HG03045 (cell line): Measurements from ENCODE around the gene ACBD5.
"Not testable (repeated sequence)": the region's sequence is repeated elsewhere in the genome, so short reads cannot be mapped to it uniquely, and the experiment has no call there.

Experiments
- ATAC-seq: cut with Tn5 transposase; IDR thresholded peaks from one replicate; pipeline ENCODE4 v1.9.1; 2021; ENCODE audit warnings: mild to moderate bottlenecking, moderate library complexity; ENCODE audit not compliant: unreplicated experiment

The ACBD5 gene

GRCh38 chr10:27241010-27241651, 534 bp upstream of the ACBD5 start:
- ATAC-seq = peak; percentile 17

GRCh38 chr10:27237531-27237930, 3.1 kb downstream of the ACBD5 start:
- ATAC-seq = not testable (repeated sequence)

- ATAC-seq = not testable (repeated sequence)
These were observed 3.9 kb downstream of the ACBD5 start for GRCh38 chr10:27236589-27237128.

- no peak for ATAC-seq
These were observed 4.9 kb downstream of the ACBD5 start for GRCh38 chr10:27235706-27236105.

DNA sequence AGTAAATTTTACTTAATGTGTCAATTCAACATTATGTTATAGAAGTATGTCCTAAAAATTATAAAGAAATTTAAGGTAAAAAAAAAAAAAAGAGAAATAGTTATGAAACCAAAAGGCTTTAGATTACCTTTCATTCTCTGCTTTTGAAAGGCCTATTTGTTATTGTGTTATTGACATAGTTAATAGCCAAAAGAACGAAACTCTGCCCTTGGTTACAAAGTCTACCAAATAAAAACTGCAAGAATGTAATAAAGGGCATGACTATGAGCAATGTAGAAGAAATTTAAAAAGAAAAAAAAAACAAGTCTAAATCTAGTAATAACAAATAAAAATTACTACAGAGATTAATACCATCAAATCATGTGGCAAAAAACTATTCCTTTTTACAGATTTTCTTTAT, 10.6 kb downstream of the ACBD5 start:
- ATAC-seq = no peak

GRCh38 chr10:27225642-27226257, 14.8 kb downstream of the ACBD5 start:
- no peak for ATAC-seq

- no peak for ATAC-seq
These were observed 15.5 kb downstream of the ACBD5 start for GRCh38 chr10:27225011-27225590.

DNA sequence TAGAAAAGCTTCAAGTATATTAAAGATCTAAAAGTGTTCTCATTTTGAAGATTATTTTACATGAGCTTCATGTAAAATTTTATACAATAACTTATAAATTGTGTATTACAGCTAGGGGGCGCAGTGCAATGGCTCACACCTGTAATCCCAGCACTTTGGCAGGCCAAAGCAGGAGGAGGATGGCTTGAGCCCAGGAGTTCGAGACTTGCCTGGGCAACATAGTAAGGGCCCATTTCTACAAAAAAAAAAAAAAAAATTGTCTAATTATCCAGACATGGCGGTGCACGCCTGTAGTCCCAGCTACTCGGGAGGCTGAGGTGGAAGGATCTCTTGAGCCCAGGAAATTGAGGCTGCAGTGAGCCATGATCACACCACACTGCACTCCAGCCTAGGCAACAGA, 16.6 kb downstream of the ACBD5 start:
- ATAC-seq = no peak

- ATAC-seq = no peak
These were observed 33.2 kb downstream of the ACBD5 start for GRCh38 chr10:27207350-27207749.

- ATAC-seq = no peak
These were observed 36.8 kb downstream of the ACBD5 start for GRCh38 chr10:27203806-27204205.

DNA sequence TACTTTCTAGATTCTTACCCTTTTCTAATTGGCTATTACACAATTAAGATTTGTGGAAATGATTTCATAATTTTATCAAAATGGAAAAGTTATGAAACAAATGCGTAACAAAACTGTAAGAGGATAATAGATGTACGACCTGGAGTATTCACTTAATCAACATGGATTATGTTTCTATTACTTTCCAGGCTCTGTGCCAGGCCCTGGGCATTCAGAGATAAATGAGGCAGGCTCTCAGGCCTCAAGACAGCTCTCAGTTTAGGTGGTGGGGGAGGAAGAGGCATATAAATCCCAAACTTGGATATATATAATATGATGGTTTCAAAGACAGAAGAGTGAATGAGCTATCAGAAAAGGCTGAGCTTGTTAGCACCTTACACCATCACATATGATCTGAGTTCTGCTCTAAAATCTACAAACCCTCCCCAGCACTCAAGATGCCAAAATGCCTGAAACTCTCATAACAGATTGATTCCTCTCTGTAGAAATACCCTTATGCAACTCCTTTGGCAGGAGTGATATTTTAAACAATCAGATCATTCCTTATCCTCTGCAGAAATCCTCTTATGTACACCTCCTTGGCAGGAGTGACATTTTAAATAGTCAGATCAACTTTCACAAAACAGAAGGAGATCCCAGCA, 42.5 kb downstream of the ACBD5 start:
- ATAC-seq = no peak

DNA sequence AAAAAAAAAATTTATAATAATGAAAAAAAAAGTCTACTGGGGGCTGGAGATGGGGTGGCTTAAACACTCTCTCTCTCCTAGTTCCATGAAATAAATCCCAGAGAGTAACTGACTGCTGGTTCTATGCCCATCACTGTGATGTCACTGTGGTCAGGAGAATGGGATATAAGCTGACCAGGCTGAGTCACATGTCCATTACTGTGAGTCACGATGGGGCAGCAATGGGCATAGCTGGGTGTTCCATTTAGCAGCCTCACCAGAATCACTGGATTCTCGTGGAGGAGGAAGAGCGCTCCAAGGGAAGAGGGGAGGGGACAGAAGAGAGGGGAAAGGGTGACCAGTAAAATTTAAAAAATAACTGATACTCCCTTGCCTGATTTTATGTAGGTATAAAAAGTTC, 48.3 kb downstream of the ACBD5 start:
- ATAC-seq = no peak

DNA sequence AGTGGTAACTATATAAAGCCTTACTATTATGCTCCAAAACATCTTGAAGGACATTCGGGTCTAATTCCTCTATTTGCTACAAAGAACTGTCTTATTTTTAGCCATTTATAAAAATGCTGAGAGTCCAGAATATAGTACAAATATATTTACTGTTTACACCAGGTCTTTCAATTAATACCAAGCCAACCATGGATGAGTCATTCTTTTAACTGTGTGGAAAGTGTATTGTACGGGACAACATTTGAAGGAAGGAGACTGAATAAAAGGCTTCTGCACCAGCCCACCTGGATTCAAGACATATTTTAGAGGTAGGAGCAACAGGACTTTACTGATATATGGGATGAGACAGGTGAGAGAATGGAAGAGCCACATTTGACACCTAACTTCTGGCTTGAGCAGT, 50.1 kb downstream of the ACBD5 start:
- ATAC-seq = no peak

- ATAC-seq = no peak
These were observed 51.7 kb downstream of the ACBD5 start for GRCh38 chr10:27188897-27189296.

DNA sequence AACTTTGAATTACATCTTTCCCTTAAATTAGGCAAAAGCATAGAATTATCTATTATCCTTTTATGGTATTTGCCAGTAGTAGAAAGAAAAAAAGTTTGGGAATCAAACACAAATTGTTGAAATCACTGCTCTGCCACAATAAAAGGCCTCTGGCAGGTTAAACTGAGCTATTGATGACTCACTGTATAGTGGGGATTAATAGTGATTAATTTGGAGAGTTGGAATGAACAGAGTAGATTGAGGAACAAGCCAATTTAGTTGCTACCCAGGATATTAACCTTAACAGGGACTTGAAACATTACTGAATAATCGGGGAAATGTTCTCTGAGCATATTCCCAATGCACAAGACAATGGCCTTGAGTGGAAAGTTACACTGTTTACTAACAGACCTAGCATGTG, 52.3 kb downstream of the ACBD5 start:
- ATAC-seq = no peak

DNA sequence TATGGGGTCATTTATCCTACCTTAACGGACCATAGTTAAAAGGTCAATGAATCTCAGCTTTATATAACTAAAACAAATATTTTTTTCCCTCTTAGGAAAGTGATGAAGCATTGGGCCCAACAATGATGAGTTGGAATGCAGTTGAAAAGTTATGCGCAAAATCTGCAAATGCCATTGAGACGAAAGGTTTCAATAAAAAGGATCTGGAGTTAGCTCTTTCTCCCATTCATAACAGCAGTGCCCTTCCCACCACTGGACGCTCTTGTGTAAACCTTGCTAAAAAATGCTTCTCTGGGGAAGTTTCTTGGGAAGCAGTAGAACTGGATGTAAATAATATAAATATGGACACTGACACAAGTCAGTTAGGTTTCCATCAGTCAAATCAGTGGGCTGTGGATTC, 70.7 kb downstream of the ACBD5 start:
- no peak for ATAC-seq

- no peak for ATAC-seq
These were observed 82.2 kb downstream of the ACBD5 start for GRCh38 chr10:27158421-27158820.

DNA sequence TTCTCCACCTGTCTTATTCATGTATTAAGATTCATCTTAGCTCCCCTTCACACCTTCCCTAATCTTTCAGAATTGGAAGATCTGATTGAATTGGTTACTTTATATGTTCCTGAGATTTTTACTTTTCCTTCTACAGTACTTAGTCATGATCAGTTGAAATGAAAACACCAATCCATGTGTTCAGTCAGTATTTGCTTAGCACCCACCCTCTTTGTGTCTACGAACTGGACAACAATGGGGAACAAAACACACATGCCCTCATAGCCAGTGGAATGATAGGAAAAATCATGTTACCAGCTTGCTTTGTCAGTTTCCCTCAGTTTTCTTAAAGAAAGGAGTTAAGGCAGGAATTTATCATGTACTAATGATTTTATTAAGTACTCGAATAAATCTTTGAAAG, 83.4 kb downstream of the ACBD5 start:
- no peak for ATAC-seq

DNA sequence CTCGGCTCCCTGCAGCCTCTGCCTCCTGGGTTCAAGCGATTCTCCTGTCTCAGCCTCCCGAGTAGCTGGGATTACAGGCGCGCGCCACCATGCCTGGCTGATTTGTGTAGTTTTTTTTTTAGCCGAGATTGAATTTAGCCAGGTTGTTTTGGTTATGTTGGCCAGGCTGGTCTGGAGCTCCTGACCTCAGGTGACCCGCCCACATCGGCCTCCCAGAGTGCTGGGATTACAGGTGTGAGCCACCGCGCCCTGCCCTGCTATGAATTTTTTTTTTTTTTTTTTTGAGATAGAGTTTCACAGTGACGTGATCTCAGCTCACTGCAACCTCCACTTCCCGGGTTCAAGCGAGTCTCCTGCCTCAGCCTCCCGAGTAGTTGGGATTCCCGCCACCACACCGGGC, 84.0 kb downstream of the ACBD5 start:
- not testable (repeated sequence) for ATAC-seq

DNA sequence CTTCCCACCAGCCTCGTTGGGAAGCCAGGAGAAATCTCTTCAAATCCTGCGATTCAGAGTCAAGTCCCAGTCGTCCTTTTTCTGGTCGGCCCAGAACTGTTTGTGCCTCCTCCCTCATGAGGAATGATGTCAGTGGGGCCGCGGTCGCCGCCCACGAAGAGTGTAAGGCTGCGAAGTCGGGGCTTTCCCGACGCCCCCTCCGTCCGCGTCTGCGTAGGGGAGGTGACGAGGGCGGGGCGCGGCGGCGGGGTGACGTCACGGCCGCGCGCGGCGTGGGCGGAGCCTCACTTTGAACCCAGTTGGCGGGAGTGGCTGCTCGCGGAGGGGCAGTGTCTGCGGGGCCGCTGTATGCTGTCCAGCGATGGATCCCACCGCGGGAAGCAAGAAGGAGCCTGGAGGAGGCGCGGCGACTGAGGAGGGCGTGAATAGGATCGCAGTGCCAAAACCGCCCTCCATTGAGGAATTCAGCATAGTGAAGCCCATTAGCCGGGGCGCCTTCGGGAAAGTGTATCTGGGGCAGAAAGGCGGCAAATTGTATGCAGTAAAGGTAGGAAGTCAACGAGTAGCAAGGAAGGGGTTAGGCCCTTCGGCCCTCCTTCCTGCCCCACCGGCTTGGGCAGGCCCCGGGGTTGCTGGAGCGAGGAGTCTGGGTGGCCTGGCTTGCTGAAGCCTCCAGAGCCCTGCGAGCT, 85.4 kb downstream of the ACBD5 start, which contains the start of gene MASTL:
Gene MASTL, plus strand, starts transcription at position 287 of the 689 bp plus-strand sequence. Its CDS starts 75 bp downstream, at position 362.
- peak; percentile 79 for ATAC-seq

GRCh38 chr10:27153845-27154193, 86.8 kb downstream of the ACBD5 start:
- ATAC-seq = peak; percentile 5
